ENCODE data around the gene H6PD. TPM values are rescaled to one million over a fixed set of nuclear protein-coding genes. Genes with fewer than 3 reads are reported as not detected.

Gene H6PD
- total and polyA plus RNA-seq, 2 donors (not counting 3 experiments of a cell fraction or from before 2014, with no cell fraction given): 24.5 to 29.0 TPM

- TF ChIP-seq EZH2 (IDR thresholded peaks at IDR 0.05; ENCODE audit: borderline replicate concordance, low read depth, low read length, severe bottlenecking) (no peak), MAX (IDR thresholded peaks at IDR 0.05; ENCODE audit: insufficient read depth, insufficient read length) (no peak), POLR2AphosphoS5 (IDR thresholded peaks at IDR 0.05; ENCODE audit: insufficient read depth, low read depth, low read length) (no peak), FOS (IDR thresholded peaks at IDR 0.05; ENCODE audit: borderline replicate concordance, insufficient read depth, low read length) (no peak), JUN (IDR thresholded peaks at IDR 0.05; ENCODE audit: borderline replicate concordance, insufficient read depth, insufficient read length, low read depth) (no peak), MYC (IDR thresholded peaks at IDR 0.05; ENCODE audit: low read depth, low read length) (no peak), POLR2A (IDR thresholded peaks at IDR 0.05; ENCODE audit: low read depth, low read length) (no peak), CTCF (IDR thresholded peaks at IDR 0.05; ENCODE audit: extremely low read depth in 1 of 2, insufficient read depth in 1 of 2, low read depth in 1 of 2, low read length in 2 of 2) (no peak), GATA2 (IDR thresholded peaks at IDR 0.05; ENCODE audit: insufficient read depth, insufficient read length, low read depth, low read length) (no peak)
- dilution Hi-C loops (cut with MboI; ENCODE audit: extremely low pct_ligation_motif_present, low sequenced_read_pairs): no loop called here
These were observed 18.4 kb downstream of the H6PD start for GRCh38 chr1:9253004-9253403.

More at GRCh38 chr1:9253004-9253403, 18.4 kb downstream of the H6PD start:
- H3K4me2 ChIP-seq (ENCODE audit: insufficient read depth, low read length): no peak overlapping the region
- H2AFZ ChIP-seq (ENCODE audit: low read depth, low read length): no peak overlapping the region
- ChIA-PET CTCF (interaction anchor here (1.1 to 2.7 kb wide), 6 partner anchors 13 to 320 kb away, joined by 3 to 9 read pairs (median 3); partner anchors contain the start of gene H6PD), POLR2A (no interaction called here)
- H3K9ac ChIP-seq (replicated peaks; ENCODE audit: extremely low read depth, insufficient read depth, low read length): no peak overlapping the region
- intact Hi-C loops (cut with micrococcal nuclease): no loop called here
- no peak overlapping the region for H3K4me3 ChIP-seq (replicated peaks in 1 of 3; ENCODE audit: insufficient read depth in 1 of 3, low read depth in 1 of 3, low read length in 3 of 3)
- H3K9me1 ChIP-seq (replicated peaks; ENCODE audit: control insufficient read depth, extremely low read depth, insufficient read depth, low read length): no peaks in the 10 kb centered on the region
- no peaks in the 10 kb centered on the region for H3K27me3 ChIP-seq (ENCODE audit: control insufficient read depth in 2 of 2, insufficient read depth in 2 of 2, low read length in 2 of 2)
- DNase-seq (ENCODE audit: low read depth, low spot score) (no peak), FAIRE-seq (no peak)
- peaks cover under 1% of the 10 kb centered on the region for H3K79me2 ChIP-seq (ENCODE audit: control insufficient read depth, insufficient read depth, low read length)
- H4K20me1 ChIP-seq (replicated peaks; ENCODE audit: control insufficient read depth, extremely low read depth, insufficient read depth, low read length): no peaks in the 10 kb centered on the region
- BruUV-seq (replicated peaks): no TSS peak
- H3K36me3 ChIP-seq (ENCODE audit: control insufficient read depth in 2 of 2, extremely low read depth in 1 of 2, insufficient read depth in 2 of 2, low read length in 2 of 2): no peaks in the 10 kb centered on the region
- no peaks in the 10 kb centered on the region for H3K9me3 ChIP-seq (replicated peaks; ENCODE audit: control insufficient read depth, insufficient read depth, low read length)
- no peaks in the 10 kb centered on the region for H3K4me1 ChIP-seq (ENCODE audit: control insufficient read depth, extremely low read depth, insufficient read depth, low read length)
- H3K27ac ChIP-seq (ENCODE audit: insufficient read depth, low read depth, low read length): no peak overlapping the region
